ENCODE results near the gene ZWINT. TPM values are rescaled to one million over a fixed set of nuclear protein-coding genes. Genes with fewer than 3 reads are reported as not detected.

ZWINT gene
- total and polyA plus RNA-seq, 2 of the 13 experiments (the other 11 are each of a cell fraction or from before 2014, with no cell fraction given) = 27.3 to 121 TPM

DNA sequence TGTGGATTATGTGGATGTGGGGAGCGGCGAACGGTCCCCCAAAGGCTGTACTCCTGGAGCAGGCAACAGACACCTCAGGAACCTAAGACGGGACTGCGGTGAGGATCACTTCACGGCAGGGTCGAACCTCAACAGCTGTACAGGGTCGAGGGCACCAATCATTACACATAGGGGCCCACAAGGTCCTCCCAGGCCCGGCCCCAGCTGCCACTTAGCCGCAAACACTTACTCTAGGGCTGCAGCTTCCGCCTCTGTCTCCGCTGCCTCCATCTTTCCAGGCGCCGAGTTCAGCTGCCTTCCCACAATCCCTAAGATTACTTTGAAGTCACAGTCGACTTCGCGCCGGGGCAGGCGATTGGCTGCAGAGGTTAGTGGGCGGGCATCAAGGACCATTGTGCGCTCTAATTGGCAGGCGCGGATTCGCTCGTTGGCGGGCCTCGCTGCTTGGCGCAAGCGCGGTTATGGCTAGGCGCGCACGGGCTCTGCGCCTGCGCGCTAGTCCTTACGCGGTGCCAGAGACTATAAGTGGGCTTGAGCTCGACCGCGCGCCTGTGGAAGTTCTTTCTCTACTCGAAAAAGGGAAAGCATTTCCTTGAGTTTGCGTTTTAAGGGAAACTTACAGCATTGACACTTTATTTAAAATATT, at the start of gene ZWINT (continued):
- TF ChIP-seq, protein P1, sequence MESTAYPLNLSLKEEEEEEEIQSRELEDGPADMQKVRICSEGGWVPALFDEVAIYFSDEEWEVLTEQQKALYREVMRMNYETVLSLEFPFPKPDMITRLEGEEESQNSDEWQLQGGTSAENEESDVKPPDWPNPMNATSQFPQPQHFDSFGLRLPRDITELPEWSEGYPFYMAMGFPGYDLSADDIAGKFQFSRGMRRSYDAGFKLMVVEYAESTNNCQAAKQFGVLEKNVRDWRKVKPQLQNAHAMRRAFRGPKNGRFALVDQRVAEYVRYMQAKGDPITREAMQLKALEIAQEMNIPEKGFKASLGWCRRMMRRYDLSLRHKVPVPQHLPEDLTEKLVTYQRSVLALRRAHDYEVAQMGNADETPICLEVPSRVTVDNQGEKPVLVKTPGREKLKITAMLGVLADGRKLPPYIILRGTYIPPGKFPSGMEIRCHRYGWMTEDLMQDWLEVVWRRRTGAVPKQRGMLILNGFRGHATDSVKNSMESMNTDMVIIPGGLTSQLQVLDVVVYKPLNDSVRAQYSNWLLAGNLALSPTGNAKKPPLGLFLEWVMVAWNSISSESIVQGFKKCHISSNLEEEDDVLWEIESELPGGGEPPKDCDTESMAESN (CRISPR knock-in tag; conservative IDR thresholded peaks at IDR 0.05) = peak; percentile 59; the same call in 1 of the 2 replicates
- TF ChIP-seq CCAR2 (optimal IDR thresholded peaks at IDR 0.05; ENCODE audit: low read depth, low read length) (no peak), ZMYM4 (CRISPR knock-in tag; IDR thresholded peaks at IDR 0.05) (peak; percentile 96), CCDC6 (CRISPR knock-in tag; IDR thresholded peaks at IDR 0.05) (peak; percentile 96), ZNF282 (IDR thresholded peaks at IDR 0.05; ENCODE audit: partially characterized antibody) (no peak), HOMEZ (CRISPR knock-in tag; IDR thresholded peaks at IDR 0.05; ENCODE audit: low read depth) (peak; percentile 86; the same call in 1 of the 2 replicates), POLR2AphosphoS2 (IDR thresholded peaks at IDR 0.05; ENCODE audit: low read depth, low read length) (no peak), HOXA3 (CRISPR knock-in tag; IDR thresholded peaks at IDR 0.05) (peak; percentile 63; the same call in 1 of the 2 replicates), ZNF562 (CRISPR knock-in tag; IDR thresholded peaks at IDR 0.05; ENCODE audit: borderline replicate concordance) (no peak), ZNF891 (CRISPR knock-in tag; IDR thresholded peaks at IDR 0.05) (peak; percentile 41; the same call in 1 of the 2 replicates), MXD3 (CRISPR knock-in tag; IDR thresholded peaks at IDR 0.05) (peak; percentile 47; the same call in 1 of the 2 replicates), ZNF3 (CRISPR knock-in tag; IDR thresholded peaks at IDR 0.05) (no peak), GABPA (IDR thresholded peaks at IDR 0.05; ENCODE audit: low read depth, low read length) (no peak), GABPA (CRISPR knock-in tag; IDR thresholded peaks at IDR 0.05; ENCODE audit: low read depth) (0 out of 2 replicates have a peak, but pooled peaks have one; percentile 13), REL (CRISPR knock-in tag; conservative IDR thresholded peaks at IDR 0.05) (peak; percentile 97), AHR (CRISPR knock-in tag; IDR thresholded peaks at IDR 0.05) (0 out of 2 replicates have a peak, but pooled peaks have one; percentile 36), ARID2 (CRISPR knock-in tag; IDR thresholded peaks at IDR 0.05; ENCODE audit: borderline replicate concordance) (peak; percentile 69; the same call in 1 of the 2 replicates), YEATS2 (CRISPR knock-in tag; IDR thresholded peaks at IDR 0.05; ENCODE audit: borderline replicate concordance) (peak; percentile 72), KDM5A (IDR thresholded peaks at IDR 0.05; ENCODE audit: borderline replicate concordance, low read length) (peak; percentile 67), NFYB (CRISPR knock-in tag; IDR thresholded peaks at IDR 0.05) (peak; percentile 99), CHD2 (IDR thresholded peaks at IDR 0.05; ENCODE audit: low read depth, low read length) (peak; percentile 61), PHF20 (CRISPR knock-in tag; IDR thresholded peaks at IDR 0.05) (peak; percentile 60; the same call in 1 of the 2 replicates), CBX1 (IDR thresholded peaks at IDR 0.05; ENCODE audit: low read depth) (peak; percentile 66)
- TF ChIP-seq, protein P2, sequence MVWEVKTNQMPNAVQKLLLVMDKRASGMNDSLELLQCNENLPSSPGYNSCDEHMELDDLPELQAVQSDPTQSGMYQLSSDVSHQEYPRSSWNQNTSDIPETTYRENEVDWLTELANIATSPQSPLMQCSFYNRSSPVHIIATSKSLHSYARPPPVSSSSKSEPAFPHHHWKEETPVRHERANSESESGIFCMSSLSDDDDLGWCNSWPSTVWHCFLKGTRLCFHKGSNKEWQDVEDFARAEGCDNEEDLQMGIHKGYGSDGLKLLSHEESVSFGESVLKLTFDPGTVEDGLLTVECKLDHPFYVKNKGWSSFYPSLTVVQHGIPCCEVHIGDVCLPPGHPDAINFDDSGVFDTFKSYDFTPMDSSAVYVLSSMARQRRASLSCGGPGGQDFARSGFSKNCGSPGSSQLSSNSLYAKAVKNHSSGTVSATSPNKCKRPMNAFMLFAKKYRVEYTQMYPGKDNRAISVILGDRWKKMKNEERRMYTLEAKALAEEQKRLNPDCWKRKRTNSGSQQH (CRISPR knock-in tag; IDR thresholded peaks at IDR 0.05; ENCODE audit: low read depth) = peak; percentile 99
- TF ChIP-seq, protein P3, sequence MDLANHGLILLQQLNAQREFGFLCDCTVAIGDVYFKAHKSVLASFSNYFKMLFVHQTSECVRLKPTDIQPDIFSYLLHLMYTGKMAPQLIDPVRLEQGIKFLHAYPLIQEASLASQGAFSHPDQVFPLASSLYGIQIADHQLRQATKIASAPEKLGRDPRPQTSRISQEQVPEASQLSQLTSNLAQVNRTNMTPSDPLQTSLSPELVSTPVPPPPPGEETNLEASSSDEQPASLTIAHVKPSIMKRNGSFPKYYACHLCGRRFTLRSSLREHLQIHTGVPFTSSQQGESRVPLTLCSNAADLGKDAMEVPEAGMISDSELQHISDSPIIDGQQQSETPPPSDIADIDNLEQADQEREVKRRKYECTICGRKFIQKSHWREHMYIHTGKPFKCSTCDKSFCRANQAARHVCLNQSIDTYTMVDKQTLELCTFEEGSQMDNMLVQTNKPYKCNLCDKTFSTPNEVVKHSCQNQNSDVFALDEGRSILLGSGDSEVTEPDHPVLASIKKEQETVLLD (CRISPR knock-in tag; IDR thresholded peaks at IDR 0.05; ENCODE audit: low read depth) = peak; percentile 62; the same call in 1 of the 2 replicates
